GM12892 (cell line): ENCODE measurements around the gene COL26A1.

Experiments used
- POLR2A ChIP-seq: IDR thresholded peaks from 2 replicates; pipeline ENCODE4 v1.6.1; 2011; ENCODE audit warnings: low read depth, low read length, control low read depth
- POLR2AphosphoS5 ChIP-seq: IDR thresholded peaks from 2 replicates; pipeline ENCODE4 v1.6.1; 2011; ENCODE audit warnings: low read depth, low read length, control low read depth

GRCh38 chr7:101602484-101603241 lies 240.0 kb downstream of the COL26A1 start:
- TF ChIP-seq POLR2A (no peak), POLR2AphosphoS5 (no peak)
